GM23248 (cell line): ENCODE results near the gene ZC3H12C. TPM values are rescaled to one million over a fixed set of nuclear protein-coding genes. Genes with fewer than 3 reads are reported as not detected.

Experiments
- DNase-seq: peaks from one replicate; pipeline ENCODE4 v3.0.0-alpha.2; 2015
- H2AFZ ChIP-seq: fragments of 200-600 bp; sonication (generic); 2 replicates; pipeline ENCODE4 v1.6.1; 2016; ENCODE audit warnings: antibody characterized with exemption
- H3F3A ChIP-seq: fragments of 200-600 bp; sonication (generic); 2 replicates; pipeline ENCODE4 v1.6.1; 2016; ENCODE audit warnings: mild to moderate bottlenecking, antibody characterized with exemption, mixed run types; ENCODE audit not compliant: insufficient read depth
- H3K27ac ChIP-seq: fragments of 200-600 bp; sonication (generic); 2 replicates; pipeline ENCODE4 v1.5.1; 2016; ENCODE audit warnings: mild to moderate bottlenecking
- H3K27me3 ChIP-seq: fragments of 200-600 bp; sonication (generic); replicated peaks from 2 replicates; pipeline ENCODE4 v1.6.1; 2016; ENCODE audit warnings: mild to moderate bottlenecking; ENCODE audit not compliant: insufficient read depth
- H3K36me3 ChIP-seq: fragments of 200-600 bp; sonication (generic); 2 replicates; pipeline ENCODE4 v1.6.1; 2016; ENCODE audit warnings: low read depth, mild to moderate bottlenecking
- H3K4me1 ChIP-seq: fragments of 200-600 bp; sonication (generic); 2 replicates; pipeline ENCODE4 v1.6.1; 2016; ENCODE audit warnings: mild to moderate bottlenecking; ENCODE audit not compliant: insufficient read depth
- H3K4me2 ChIP-seq: fragments of 200-600 bp; sonication (generic); one replicate; pipeline ENCODE4 v1.6.1; 2016; ENCODE audit warnings: mild to moderate bottlenecking; ENCODE audit not compliant: unreplicated experiment
- H3K4me3 ChIP-seq: fragments of 200-600 bp; sonication (generic); 2 replicates; pipeline ENCODE4 v1.5.1; 2016; ENCODE audit warnings: mild to moderate bottlenecking
- H3K79me2 ChIP-seq: fragments of 200-600 bp; sonication (generic); 2 replicates; pipeline ENCODE4 v1.6.1; 2016; ENCODE audit warnings: mild to moderate bottlenecking; ENCODE audit not compliant: insufficient read depth
- H3K9ac ChIP-seq: fragments of 200-600 bp; sonication (generic); 2 replicates; pipeline ENCODE4 v1.6.1; 2016; ENCODE audit warnings: mild to moderate bottlenecking
- H3K9me2 ChIP-seq: fragments of 200-600 bp; sonication (generic); 2 replicates; pipeline ENCODE4 v1.6.1; 2016; ENCODE audit warnings: mixed run types, mild to moderate bottlenecking, moderate library complexity; ENCODE audit not compliant: insufficient read depth
- H3K9me3 ChIP-seq: fragments of 200-600 bp; sonication (generic); one replicate; pipeline ENCODE4 v1.6.1; 2017; ENCODE audit warnings: low read depth
- H4K20me1 ChIP-seq: fragments of 200-600 bp; sonication (generic); 2 replicates; pipeline ENCODE4 v1.6.0; 2016; ENCODE audit not compliant: insufficient read depth
- EZH2 ChIP-seq: fragments of 200-600 bp; sonication (generic); IDR thresholded peaks from 2 replicates; pipeline ENCODE4 v1.6.1; 2018; ENCODE audit warnings: antibody characterized with exemption, mild to moderate bottlenecking; ENCODE audit not compliant: insufficient read depth, poor library complexity, severe bottlenecking
- EZH2phosphoT487 ChIP-seq: fragments of 200-600 bp; sonication (generic); IDR thresholded peaks from 2 replicates; pipeline ENCODE4 v1.6.1; 2018; ENCODE audit warnings: antibody characterized with exemption, moderate library complexity, mild to moderate bottlenecking, low read depth; ENCODE audit not compliant: insufficient read depth
- WGBS, 2 experiments: methylation state at CpG; one replicate each; pipeline ENCODE4 v1.1.6; 2015 to 2017; ENCODE audit warnings: low lambda C conversion rate in 2 of 2, low coverage in 1 of 2; ENCODE audit errors: missing lambda C conversion rate in 2 of 2; 5-methylcytosine and 5-hydroxymethylcytosine counted together
- in situ Hi-C: fragments of 300-500 bp; cut with MboI; formaldehyde crosslinking; loops from 2 replicates; pipeline ENCODE4 v1.15.0; 2020
- polyA plus RNA-seq: library from polyadenylated mRNA; unstranded; fragments of >200 nt; fragmentation: Nextera tagmentation; extraction: Ambion mirVana; gene quantifications from 2 replicates; pipeline ENCODE4 v1.2.1, GENCODE V29; 2016
- total RNA-seq: library from RNA; depleted of rRNA; stranded (reverse); fragments of >200 nt; shearing (Covaris generic); gene quantifications from 2 replicates; pipeline ENCODE4 v1.2.3, GENCODE V29; 2014

The ZC3H12C gene
- total and polyA plus RNA-seq, 2 experiments from 2014 or later: 1.4 to 5.3 TPM

DNA sequence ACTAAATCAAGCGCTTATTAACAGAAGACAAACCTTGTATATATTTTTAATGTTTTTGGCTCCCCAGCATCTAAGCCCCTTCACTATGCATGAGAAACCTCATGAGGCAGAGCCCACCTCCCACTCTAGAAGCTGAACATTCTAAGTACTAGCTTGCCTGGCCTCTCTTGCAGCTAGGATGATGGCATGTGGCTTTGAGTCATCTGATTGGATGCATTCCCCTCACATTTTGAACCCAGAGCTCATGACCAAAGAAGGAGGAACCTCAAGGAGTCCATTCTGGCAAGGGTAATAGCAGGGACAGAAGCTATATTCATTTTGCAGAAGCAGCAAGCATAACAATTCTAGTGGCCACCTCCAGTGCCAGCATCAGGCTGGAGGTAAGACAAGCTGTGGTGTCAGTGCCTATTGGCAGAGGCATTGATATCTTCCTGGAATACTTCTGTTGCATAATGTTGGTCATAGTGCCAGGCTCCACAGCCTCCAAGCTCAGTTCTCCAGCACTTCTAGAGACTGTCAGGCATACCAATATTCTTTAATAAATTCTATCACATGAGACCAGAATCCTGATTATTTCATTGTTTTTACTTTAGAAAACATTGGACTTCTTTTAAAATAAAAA is 14.2 kb upstream of the ZC3H12C start:
- no peak for TF ChIP-seq EZH2phosphoT487
- TF ChIP-seq EZH2: no peak

DNA sequence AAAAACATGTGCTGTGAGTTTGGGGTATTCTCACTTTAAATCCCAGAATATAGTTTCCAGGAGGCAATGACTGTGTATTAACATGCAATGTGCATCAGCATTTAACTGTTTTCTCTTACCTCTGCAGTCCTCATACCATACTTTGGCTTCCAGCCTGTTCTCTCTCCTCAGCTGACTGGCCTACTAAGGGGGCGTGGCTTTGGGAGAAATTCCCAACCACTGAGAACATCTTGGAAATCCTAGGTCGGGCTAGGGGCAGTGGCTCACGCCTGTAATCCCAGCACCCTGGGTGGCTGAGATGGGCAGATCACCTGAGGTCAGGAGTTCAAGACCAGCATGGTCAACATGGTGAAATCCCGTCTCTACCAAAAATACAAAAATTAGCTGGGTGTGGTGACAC is 13.5 kb upstream of the ZC3H12C start:
- H3F3A ChIP-seq: peaks cover 24% of the 10 kb centered on the region
- H3K27ac ChIP-seq: no peak overlapping the region
- H4K20me1 ChIP-seq: no peaks in the 10 kb centered on the region
- H3K9ac ChIP-seq: no peak overlapping the region
- peaks cover 14% of the 10 kb centered on the region for H3K4me1 ChIP-seq
- no peaks in the 10 kb centered on the region for H3K9me2 ChIP-seq
- no peak overlapping the region for H3K4me2 ChIP-seq
- H3K27me3 ChIP-seq: no peaks in the 10 kb centered on the region
- no peaks in the 10 kb centered on the region for H3K9me3 ChIP-seq
- in situ Hi-C loops: no loop called here
- DNase-seq: no peak
- H3K36me3 ChIP-seq: no peaks in the 10 kb centered on the region
- H3K4me3 ChIP-seq: no peak overlapping the region
- 76 to 86% methylated on average over 4 of the region's 4 CpGs for WGBS, 2 experiments
- no peaks in the 10 kb centered on the region for H3K79me2 ChIP-seq
- no peak for TF ChIP-seq EZH2phosphoT487
- no peak for TF ChIP-seq EZH2
- no peak overlapping the region for H2AFZ ChIP-seq

More for the DNA sequence above, 14.2 kb upstream of the ZC3H12C start:
- no peaks in the 10 kb centered on the region for H3K27me3 ChIP-seq
- no peaks in the 10 kb centered on the region for H3K9me3 ChIP-seq
- no peak overlapping the region for H3K4me3 ChIP-seq
- no peak overlapping the region for H3K4me2 ChIP-seq
- peaks cover 24% of the 10 kb centered on the region for H3F3A ChIP-seq
- 95 to 97% methylated on average over 1 of the region's 1 CpG for WGBS, 2 experiments
- in situ Hi-C loops: no loop called here
- no peaks in the 10 kb centered on the region for H3K9me2 ChIP-seq
- H3K9ac ChIP-seq: no peak overlapping the region
- no peaks in the 10 kb centered on the region for H4K20me1 ChIP-seq
- H2AFZ ChIP-seq: no peak overlapping the region
- H3K27ac ChIP-seq: no peak overlapping the region
- H3K36me3 ChIP-seq: no peaks in the 10 kb centered on the region
- H3K4me1 ChIP-seq: peaks cover 14% of the 10 kb centered on the region
- no peaks in the 10 kb centered on the region for H3K79me2 ChIP-seq
- no peak for DNase-seq

DNA sequence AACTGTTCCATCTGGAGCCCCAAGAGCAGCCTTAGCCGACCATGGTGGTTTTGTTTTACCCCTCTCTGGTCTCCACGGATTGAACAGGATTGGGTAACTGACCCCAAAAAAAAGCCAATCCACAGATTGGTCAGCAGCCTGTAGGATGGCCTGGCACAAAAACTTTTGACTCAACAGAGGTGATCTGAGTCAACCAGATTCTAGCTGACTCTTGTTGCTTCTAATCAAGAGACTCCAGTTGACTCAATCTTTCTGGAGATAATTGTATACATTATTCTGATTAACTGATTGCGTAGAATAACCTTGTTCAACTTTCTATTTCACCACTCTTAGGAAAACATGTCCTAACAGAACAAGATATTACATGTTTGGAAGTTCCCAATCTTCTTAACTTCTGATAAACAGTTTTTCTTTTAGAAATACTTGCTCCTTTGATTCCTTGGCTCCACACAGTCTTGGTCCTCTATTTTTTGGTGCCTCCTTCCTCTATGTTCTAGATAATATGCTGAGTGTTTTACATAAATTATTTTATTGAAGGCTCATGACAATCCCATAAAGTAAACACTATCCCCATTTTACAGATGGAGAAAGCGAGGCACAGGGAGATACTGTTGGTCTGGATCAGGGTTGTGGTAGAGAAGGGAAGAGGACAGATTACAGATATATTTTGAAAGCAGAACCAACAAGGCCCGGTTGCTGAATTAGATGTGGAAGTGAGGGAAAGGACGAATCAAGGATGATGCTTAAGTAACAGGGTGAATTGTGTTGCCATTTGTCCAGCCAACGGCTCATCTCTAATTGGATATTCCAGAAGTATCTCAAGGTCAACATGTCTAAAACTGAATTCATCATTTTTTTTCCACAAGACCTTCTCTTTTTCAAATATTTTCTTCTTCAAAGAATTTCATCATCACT is 11.5 kb upstream of the ZC3H12C start:
- Histone ChIP-seq H2AFZ (no peak overlapping the region), H3K4me2 (no peak overlapping the region), H3K9me2 (no peaks in the 10 kb centered on the region), H3K4me1 (peaks cover 12% of the 10 kb centered on the region), H3K9ac (no peak overlapping the region), H3K27ac (no peak overlapping the region), H3K9me3 (no peaks in the 10 kb centered on the region), H3K36me3 (no peaks in the 10 kb centered on the region), H3K79me2 (no peaks in the 10 kb centered on the region), H4K20me1 (no peaks in the 10 kb centered on the region), H3K27me3 (no peaks in the 10 kb centered on the region), H3K4me3 (no peak overlapping the region), H3F3A (peaks cover 24% of the 10 kb centered on the region)
- in situ Hi-C loops: no loop called here
- TF ChIP-seq EZH2 (no peak), EZH2phosphoT487 (no peak)
- 82 to 84% methylated on average over 7 of the region's 7 CpGs for WGBS, 2 experiments
- DNase-seq: peak; percentile 45

DNA sequence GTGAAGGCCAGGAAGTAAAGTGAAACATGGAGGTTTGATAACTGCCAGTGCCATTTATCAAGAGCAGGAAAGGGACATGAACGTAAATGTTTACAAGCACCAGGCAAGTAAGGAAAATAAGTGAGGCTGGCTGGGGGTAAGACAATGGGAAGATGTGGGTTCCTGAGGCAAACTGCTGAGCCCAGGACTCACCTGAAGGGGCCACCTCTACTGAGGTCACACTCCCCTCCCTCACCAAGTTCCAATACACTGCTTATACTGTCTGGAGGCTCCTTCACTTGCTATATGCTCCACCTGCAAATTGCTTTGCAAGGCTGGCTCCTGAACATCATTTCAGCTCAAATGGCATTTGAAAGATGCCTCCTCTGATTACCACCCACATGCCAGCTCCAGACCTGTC is 10.3 kb upstream of the ZC3H12C start:
- in situ Hi-C loops: no loop called here
- Histone ChIP-seq H3K9ac (no peak overlapping the region), H3K9me3 (no peaks in the 10 kb centered on the region), H3K9me2 (no peaks in the 10 kb centered on the region), H4K20me1 (no peaks in the 10 kb centered on the region), H3K36me3 (no peaks in the 10 kb centered on the region), H3K27ac (no peak overlapping the region), H3K4me2 (no peak overlapping the region), H2AFZ (no peak overlapping the region), H3K79me2 (no peaks in the 10 kb centered on the region), H3K4me1 (peaks cover 9% of the 10 kb centered on the region; the same call in 1 of the 2 replicates), H3F3A (peaks cover 22% of the 10 kb centered on the region), H3K4me3 (no peak overlapping the region), H3K27me3 (no peaks in the 10 kb centered on the region)
- 83 to 87% methylated on average over 1 of the region's 1 CpG for WGBS, 2 experiments
- TF ChIP-seq EZH2: no peak
- TF ChIP-seq EZH2phosphoT487: no peak
- no peak for DNase-seq
